ENCODE measurements around the gene KIF26B. TPM values are rescaled to one million over a fixed set of nuclear protein-coding genes. Genes with fewer than 3 reads are reported as not detected.
"Not testable (repeated sequence)": the region's sequence is repeated elsewhere in the genome, so short reads cannot be mapped to it uniquely, and the experiment has no call there.

KIF26B gene
- total and polyA plus RNA-seq, 2 of the 4 experiments (the other 2 are of a cell fraction) = 0.53 to 0.54 TPM

- H3K27me3 ChIP-seq (ENCODE audit: control insufficient read depth, insufficient read depth, low read length); H3K4me2 ChIP-seq (ENCODE audit: low read depth, low read length); H2BK15ac ChIP-seq (ENCODE audit: low read depth, low read length); in situ Hi-C loops (cut with MboI; ENCODE audit: low sequenced_read_pairs); H4K5ac ChIP-seq (ENCODE audit: low read depth, low read length); intact Hi-C loops (cut with micrococcal nuclease); H4K8ac ChIP-seq (ENCODE audit: low read depth in 2 of 2, low read length in 2 of 2); H3K9me3 ChIP-seq (ENCODE audit: control insufficient read depth, insufficient read depth, low read length); ATAC-seq (ENCODE audit: low read depth); H3K79me1 ChIP-seq (ENCODE audit: low read depth in 1 of 2, low read length in 2 of 2); H2AFZ ChIP-seq (replicated peaks; ENCODE audit: low read length, poor library complexity); H3K36me3 ChIP-seq (ENCODE audit: control insufficient read depth, insufficient read depth, low read length); H3K4me3 ChIP-seq (ENCODE audit: insufficient read depth, low read depth, low read length); H4K91ac ChIP-seq (ENCODE audit: insufficient read depth, low read depth, low read length); dilution Hi-C loops (cut with HindIII; ENCODE audit: low sequenced_read_pairs, unreplicated experiment); H3K14ac ChIP-seq (replicated peaks; ENCODE audit: low read depth, low read length); H2AK9ac ChIP-seq (replicated peaks; ENCODE audit: low read depth, low read length, poor library complexity); H3K56ac ChIP-seq (ENCODE audit: extremely low read depth, insufficient read depth, low read length); H4K20me1 ChIP-seq (ENCODE audit: insufficient read depth, low read length); H3K9ac ChIP-seq (ENCODE audit: low read depth, low read length); H3K4ac ChIP-seq (ENCODE audit: low read depth, low read length); H3K9me1 ChIP-seq (ENCODE audit: insufficient read depth, low read length); H3K18ac ChIP-seq (ENCODE audit: low read depth, low read length); H3K23ac ChIP-seq (ENCODE audit: low read depth, low read length); H2BK20ac ChIP-seq (ENCODE audit: low read depth, low read length); H2BK5ac ChIP-seq (ENCODE audit: low read depth, low read length, poor library complexity, severe bottlenecking); DNase-seq; H3K27ac ChIP-seq (ENCODE audit: insufficient read depth, low read length); H2BK120ac ChIP-seq (ENCODE audit: low read depth, low read length); H3K4me1 ChIP-seq (ENCODE audit: control insufficient read depth, insufficient read depth, low read length); BruUV-seq (replicated peaks); H2AK5ac ChIP-seq (ENCODE audit: low read depth, low read length); CTCF ChIA-PET; POLR2A ChIA-PET (ENCODE audit: unreplicated experiment): not testable (repeated sequence)
- 91% methylated on average over 6 of the region's 22 CpGs; no CpG with 5 or more reads in 1 of the 2 experiments for WGBS, 2 experiments (ENCODE audit: extremely low coverage in 2 of 2, insufficient read length in 1 of 2)
These were observed 180.9 kb downstream of the KIF26B start for GRCh38 chr1:245335684-245336083.

Measured in IMR-90 (cell line).